Measurements from ENCODE around the gene CDH23.

The CDH23 gene

GRCh38 chr10:71620642-71621041 is 223.9 kb downstream of the CDH23 start:
- no peaks in the 10 kb centered on the region for H3K36me3 ChIP-seq (ENCODE audit: control insufficient read depth, insufficient read depth, low read length)
- H3K27ac ChIP-seq (ENCODE audit: low read depth, low read length): no peak overlapping the region
- peaks cover 11% of the 10 kb centered on the region for H3K4me1 ChIP-seq (ENCODE audit: control insufficient read depth, insufficient read depth, low read length)
- H3K9ac ChIP-seq (ENCODE audit: low read length): no peak overlapping the region
- H3K4me3 ChIP-seq (ENCODE audit: low read length): no peak overlapping the region
- no peaks in the 10 kb centered on the region for H3K27me3 ChIP-seq (ENCODE audit: control insufficient read depth, insufficient read depth, low read length)

- H3K27ac ChIP-seq (ENCODE audit: low read depth, low read length): peak overlapping the region; percentile 15
These were observed 224.8 kb downstream of the CDH23 start for GRCh38 chr10:71621231-71622153.

GRCh38 chr10:71622154-71622526 is 225.4 kb downstream of the CDH23 start:
- Histone ChIP-seq H3K36me3 (ENCODE audit: control insufficient read depth, insufficient read depth, low read length) (no peaks in the 10 kb centered on the region), H3K4me3 (ENCODE audit: low read length) (no peak overlapping the region), H3K27me3 (ENCODE audit: control insufficient read depth, insufficient read depth, low read length) (no peaks in the 10 kb centered on the region), H3K4me1 (ENCODE audit: control insufficient read depth, insufficient read depth, low read length) (peaks cover 11% of the 10 kb centered on the region), H3K27ac (ENCODE audit: low read depth, low read length) (no peak overlapping the region), H3K9ac (ENCODE audit: low read length) (no peak overlapping the region)

More at GRCh38 chr10:71621231-71622153, 224.8 kb downstream of the CDH23 start:
- no peaks in the 10 kb centered on the region for H3K36me3 ChIP-seq (ENCODE audit: control insufficient read depth, insufficient read depth, low read length)
- no peak overlapping the region for H3K9ac ChIP-seq (ENCODE audit: low read length)
- peaks cover 11% of the 10 kb centered on the region for H3K4me1 ChIP-seq (ENCODE audit: control insufficient read depth, insufficient read depth, low read length)
- no peaks in the 10 kb centered on the region for H3K27me3 ChIP-seq (ENCODE audit: control insufficient read depth, insufficient read depth, low read length)
- H3K4me3 ChIP-seq (ENCODE audit: low read length): no peak overlapping the region

GRCh38 chr10:71622616-71623015 is 225.9 kb downstream of the CDH23 start:
- Histone ChIP-seq H3K36me3 (ENCODE audit: control insufficient read depth, insufficient read depth, low read length) (no peaks in the 10 kb centered on the region), H3K27me3 (ENCODE audit: control insufficient read depth, insufficient read depth, low read length) (no peaks in the 10 kb centered on the region), H3K27ac (ENCODE audit: low read depth, low read length) (no peak overlapping the region), H3K4me1 (ENCODE audit: control insufficient read depth, insufficient read depth, low read length) (peaks cover 11% of the 10 kb centered on the region), H3K9ac (ENCODE audit: low read length) (no peak overlapping the region), H3K4me3 (ENCODE audit: low read length) (no peak overlapping the region)

GRCh38 chr10:71623098-71623985 is 226.6 kb downstream of the CDH23 start:
- no peak overlapping the region for H3K4me3 ChIP-seq (ENCODE audit: low read length)
- H3K9ac ChIP-seq (ENCODE audit: low read length): no peak overlapping the region
- H3K4me1 ChIP-seq (ENCODE audit: control insufficient read depth, insufficient read depth, low read length): peaks cover 11% of the 10 kb centered on the region
- H3K27me3 ChIP-seq (ENCODE audit: control insufficient read depth, insufficient read depth, low read length): no peaks in the 10 kb centered on the region
- no peaks in the 10 kb centered on the region for H3K36me3 ChIP-seq (ENCODE audit: control insufficient read depth, insufficient read depth, low read length)
- H3K27ac ChIP-seq (ENCODE audit: low read depth, low read length): no peak overlapping the region

- H3K4me3 ChIP-seq (ENCODE audit: low read length): no peak overlapping the region
- no peaks in the 10 kb centered on the region for H3K27me3 ChIP-seq (ENCODE audit: control insufficient read depth, insufficient read depth, low read length)
- H3K4me1 ChIP-seq (ENCODE audit: control insufficient read depth, insufficient read depth, low read length): peaks cover 11% of the 10 kb centered on the region
- H3K9ac ChIP-seq (ENCODE audit: low read length): no peak overlapping the region
- H3K27ac ChIP-seq (ENCODE audit: low read depth, low read length): no peak overlapping the region
- H3K36me3 ChIP-seq (ENCODE audit: control insufficient read depth, insufficient read depth, low read length): no peaks in the 10 kb centered on the region
These were observed 227.2 kb downstream of the CDH23 start for GRCh38 chr10:71623986-71624291.

- Histone ChIP-seq H3K36me3 (ENCODE audit: control insufficient read depth, insufficient read depth, low read length) (no peaks in the 10 kb centered on the region), H3K27me3 (ENCODE audit: control insufficient read depth, insufficient read depth, low read length) (no peaks in the 10 kb centered on the region), H3K27ac (ENCODE audit: low read depth, low read length) (no peak overlapping the region), H3K4me3 (ENCODE audit: low read length) (no peak overlapping the region), H3K9ac (ENCODE audit: low read length) (no peak overlapping the region), H3K4me1 (ENCODE audit: control insufficient read depth, insufficient read depth, low read length) (peaks cover 11% of the 10 kb centered on the region)
These were observed 228.9 kb downstream of the CDH23 start for GRCh38 chr10:71625445-71626175.

- Histone ChIP-seq H3K27ac (ENCODE audit: low read depth, low read length) (no peak overlapping the region), H3K27me3 (ENCODE audit: control insufficient read depth, insufficient read depth, low read length) (no peaks in the 10 kb centered on the region), H3K4me1 (ENCODE audit: control insufficient read depth, insufficient read depth, low read length) (peaks cover 2% of the 10 kb centered on the region)
These were observed 230.7 kb downstream of the CDH23 start for GRCh38 chr10:71627230-71627939.

GRCh38 chr10:71627956-71628355 is 231.2 kb downstream of the CDH23 start:
- Histone ChIP-seq H3K4me3 (ENCODE audit: low read length) (no peak overlapping the region), H3K27me3 (ENCODE audit: control insufficient read depth, insufficient read depth, low read length) (no peaks in the 10 kb centered on the region), H3K9ac (ENCODE audit: low read length) (no peak overlapping the region), H3K27ac (ENCODE audit: low read depth, low read length) (no peak overlapping the region), H3K4me1 (ENCODE audit: control insufficient read depth, insufficient read depth, low read length) (no peaks in the 10 kb centered on the region), H3K36me3 (ENCODE audit: control insufficient read depth, insufficient read depth, low read length) (no peaks in the 10 kb centered on the region)

More at GRCh38 chr10:71627230-71627939, 230.7 kb downstream of the CDH23 start:
- Histone ChIP-seq H3K9ac (ENCODE audit: low read length) (no peak overlapping the region), H3K4me3 (ENCODE audit: low read length) (no peak overlapping the region), H3K36me3 (ENCODE audit: control insufficient read depth, insufficient read depth, low read length) (no peaks in the 10 kb centered on the region)

- Histone ChIP-seq H3K36me3 (ENCODE audit: control insufficient read depth, insufficient read depth, low read length) (no peaks in the 10 kb centered on the region), H3K27ac (ENCODE audit: low read depth, low read length) (no peak overlapping the region), H3K27me3 (ENCODE audit: control insufficient read depth, insufficient read depth, low read length) (no peaks in the 10 kb centered on the region), H3K4me1 (ENCODE audit: control insufficient read depth, insufficient read depth, low read length) (no peaks in the 10 kb centered on the region), H3K4me3 (ENCODE audit: low read length) (no peak overlapping the region), H3K9ac (ENCODE audit: low read length) (no peak overlapping the region)
These were observed 232.4 kb downstream of the CDH23 start for GRCh38 chr10:71629131-71629530.

GRCh38 chr10:71630168-71630567 is 233.4 kb downstream of the CDH23 start:
- Histone ChIP-seq H3K27me3 (ENCODE audit: control insufficient read depth, insufficient read depth, low read length) (no peaks in the 10 kb centered on the region), H3K4me1 (ENCODE audit: control insufficient read depth, insufficient read depth, low read length) (no peaks in the 10 kb centered on the region), H3K27ac (ENCODE audit: low read depth, low read length) (no peak overlapping the region), H3K9ac (ENCODE audit: low read length) (no peak overlapping the region), H3K36me3 (ENCODE audit: control insufficient read depth, insufficient read depth, low read length) (no peaks in the 10 kb centered on the region), H3K4me3 (ENCODE audit: low read length) (no peak overlapping the region)
